A549 (cell line): ENCODE measurements around the gene FRS2.

Experiments
- ATOH8 ChIP-seq: fragments of 250-450 bp; sonication (Bioruptor Pico); IDR thresholded peaks from 2 replicates; pipeline ENCODE4 v1.5.0; 2020; ENCODE audit warnings: low read depth, mild to moderate bottlenecking, moderate library complexity
- BCL3 ChIP-seq: fragments of >200 bp; sonication (Bioruptor Twin); formaldehyde crosslinking; IDR thresholded peaks from 3 replicates; pipeline ENCODE4 v1.6.1; 2016
- CTCF ChIP-seq: fragments of >200 bp; sonication (Bioruptor Twin); formaldehyde crosslinking; IDR thresholded peaks from 3 replicates; pipeline ENCODE4 v1.5.1; 2016
- KDM1A ChIP-seq: fragments of 200-600 bp; sonication (generic); IDR thresholded peaks from 2 replicates; pipeline ENCODE4 v1.6.1; 2016; ENCODE audit warnings: low read depth, mild to moderate bottlenecking

GRCh38 chr12:69440886-69441285 lies 29.3 kb upstream of the FRS2 start:
- TF ChIP-seq CTCF (no peak), KDM1A (no peak), ATOH8 (CRISPR knock-in tag) (no peak), BCL3 (no peak)
